Activated CD8-positive, alpha-beta T cell treated with anti-CD3 and anti-CD28 coated beads for 36 hours (primary cell): Measurements from ENCODE around the gene PDE6A. TPM values are rescaled to one million over a fixed set of nuclear protein-coding genes. Genes with fewer than 3 reads are reported as not detected.
"Not testable (repeated sequence)": the region's sequence is repeated elsewhere in the genome, so short reads cannot be mapped to it uniquely, and the experiment has no call there.

ENCODE experiments used
- ATAC-seq: fragments of 200-7000 bp; cut with Tn5 transposase; one replicate; pipeline ENCODE4 v1.10.0; 2021; ENCODE audit warnings: mild to moderate bottlenecking, moderate library complexity
- CTCF ChIA-PET: fragments of 350-600 bp; sonication (Branson Sonifier 250); formaldehyde crosslinking; loops from one replicate; lab custom pipeline; 2021; ENCODE audit warnings: antibody characterized with exemption; lab: Charles Lee
- POLR2A ChIA-PET: fragments of 350-600 bp; sonication (Branson Sonifier 250); formaldehyde crosslinking; loops from one replicate; lab custom pipeline; 2021; ENCODE audit warnings: antibody characterized with exemption; lab: Charles Lee
- DNase-seq: peaks from one replicate; pipeline ENCODE4 v3.0.0-alpha.2; 2020
- H3K27ac Mint-ChIP-seq: one replicate; pipeline ENCODE4 v1.8.0; 2021; ENCODE audit warnings: mild to moderate bottlenecking, mixed read lengths
- H3K27me3 Mint-ChIP-seq: one replicate; pipeline ENCODE4 v1.8.0; 2021; ENCODE audit warnings: mixed read lengths
- H3K36me3 Mint-ChIP-seq: one replicate; pipeline ENCODE4 v1.8.0; 2021; ENCODE audit warnings: low read depth, mixed read lengths
- H3K4me1 Mint-ChIP-seq: one replicate; pipeline ENCODE4 v1.8.0; 2021; ENCODE audit warnings: low read depth, mixed read lengths
- H3K4me3 Mint-ChIP-seq: one replicate; pipeline ENCODE4 v1.8.0; 2021; ENCODE audit warnings: mild to moderate bottlenecking, moderate library complexity, mixed read lengths
- H3K9me3 Mint-ChIP-seq: one replicate; pipeline ENCODE4 v1.8.0; 2021; ENCODE audit warnings: mixed read lengths
- intact Hi-C: fragments of 100-400 bp; cut with micrococcal nuclease; formaldehyde crosslinking; loops from one replicate; pipeline ENCODE4 v1.10.0; 2022
- total RNA-seq, 2 experiments: library from RNA; stranded (reverse); gene quantifications; one replicate each; pipeline ENCODE4 v1.2.3, GENCODE V29; 2021
- TF ChIP-seq, protein P1 (sequence below): fragments of 200-600 bp; IDR thresholded peaks from one replicate; pipeline ENCODE4 v1.8.0; 2022; ENCODE audit warnings: antibody characterized with exemption, mild to moderate bottlenecking

Gene PDE6A
- total RNA-seq, 2 experiments from 2014 or later: not detected

DNA sequence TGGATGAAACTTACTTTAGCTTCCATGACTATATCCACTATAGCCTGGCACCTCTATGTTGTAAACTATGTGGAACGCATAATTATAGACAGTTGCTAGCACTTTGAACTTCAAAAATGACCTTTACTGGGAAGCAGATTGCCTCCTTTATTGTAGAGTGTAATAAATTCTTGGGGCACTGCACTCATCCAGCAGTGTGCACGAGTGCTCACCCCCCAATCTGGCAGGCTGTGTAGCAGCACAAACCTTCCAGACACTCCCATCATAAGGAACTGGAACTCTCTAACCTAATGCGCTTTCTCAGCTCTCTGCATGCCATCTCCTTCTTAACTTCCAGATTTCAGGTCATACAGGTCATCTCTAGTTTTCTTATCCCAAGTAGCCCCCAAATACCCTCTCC, 1.5 kb upstream of the PDE6A start:
- Mint-ChIP-seq H3K27me3 (peaks cover 4% of the 10 kb centered on the region), H3K4me3 (no peak overlapping the region), H3K9me3 (no peaks in the 10 kb centered on the region), H3K4me1 (no peaks in the 10 kb centered on the region), H3K36me3 (no peaks in the 10 kb centered on the region), H3K27ac (no peak overlapping the region)
- ChIA-PET POLR2A (no interaction called here), CTCF (interaction anchor here (4.2 kb wide), 1 partner anchor 13 kb away, joined by 19 read pairs; the partner anchor contains the start of gene SLC26A2)
- intact Hi-C loops: no loop called here
- TF ChIP-seq, protein P1, sequence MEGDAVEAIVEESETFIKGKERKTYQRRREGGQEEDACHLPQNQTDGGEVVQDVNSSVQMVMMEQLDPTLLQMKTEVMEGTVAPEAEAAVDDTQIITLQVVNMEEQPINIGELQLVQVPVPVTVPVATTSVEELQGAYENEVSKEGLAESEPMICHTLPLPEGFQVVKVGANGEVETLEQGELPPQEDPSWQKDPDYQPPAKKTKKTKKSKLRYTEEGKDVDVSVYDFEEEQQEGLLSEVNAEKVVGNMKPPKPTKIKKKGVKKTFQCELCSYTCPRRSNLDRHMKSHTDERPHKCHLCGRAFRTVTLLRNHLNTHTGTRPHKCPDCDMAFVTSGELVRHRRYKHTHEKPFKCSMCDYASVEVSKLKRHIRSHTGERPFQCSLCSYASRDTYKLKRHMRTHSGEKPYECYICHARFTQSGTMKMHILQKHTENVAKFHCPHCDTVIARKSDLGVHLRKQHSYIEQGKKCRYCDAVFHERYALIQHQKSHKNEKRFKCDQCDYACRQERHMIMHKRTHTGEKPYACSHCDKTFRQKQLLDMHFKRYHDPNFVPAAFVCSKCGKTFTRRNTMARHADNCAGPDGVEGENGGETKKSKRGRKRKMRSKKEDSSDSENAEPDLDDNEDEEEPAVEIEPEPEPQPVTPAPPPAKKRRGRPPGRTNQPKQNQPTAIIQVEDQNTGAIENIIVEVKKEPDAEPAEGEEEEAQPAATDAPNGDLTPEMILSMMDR: no peak
- no peak for ATAC-seq
- no peak for DNase-seq

DNA sequence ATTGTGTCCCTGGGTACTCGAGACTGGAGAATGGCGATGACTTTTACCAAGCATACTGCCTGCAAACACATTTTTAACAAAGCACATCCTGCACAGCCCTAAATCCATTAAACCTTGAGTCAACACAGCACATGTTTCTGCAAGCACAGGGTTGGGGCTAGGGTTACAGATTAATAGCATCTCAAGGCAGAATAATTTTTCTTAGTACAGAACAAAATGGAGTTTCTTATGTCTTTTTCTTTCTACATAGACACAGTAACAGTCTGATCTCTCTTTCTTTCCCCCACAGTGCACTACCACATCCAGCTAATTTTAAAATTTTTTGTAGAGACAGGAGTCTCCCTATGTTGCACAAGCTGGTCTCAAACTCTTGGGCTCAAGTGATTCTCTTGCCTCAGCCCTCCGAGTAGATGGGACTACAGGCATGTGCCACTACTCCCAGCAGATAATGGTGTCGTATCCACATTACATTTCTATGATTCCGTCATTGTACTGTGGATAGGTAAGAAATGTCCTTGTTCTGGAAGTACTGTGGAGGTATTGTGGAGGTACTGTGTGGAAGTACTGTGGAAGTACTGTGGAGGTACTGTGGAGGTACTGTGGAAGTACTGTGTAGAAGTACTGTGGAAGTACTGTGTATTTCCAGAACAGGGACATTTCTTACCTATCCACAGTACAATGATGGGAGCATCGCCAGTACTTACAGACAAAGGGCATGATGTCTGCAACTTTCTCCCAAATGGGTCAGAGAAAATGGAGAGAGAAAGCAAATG, 1.2 kb downstream of the PDE6A start:
- H3K9me3 Mint-ChIP-seq: not testable (repeated sequence)

GRCh38 chr5:149942741-149943169, 1.8 kb downstream of the PDE6A start:
- H3K4me3 Mint-ChIP-seq, H3K9me3 Mint-ChIP-seq, H3K4me1 Mint-ChIP-seq, intact Hi-C loops, POLR2A ChIA-PET, H3K27me3 Mint-ChIP-seq, H3K36me3 Mint-ChIP-seq, CTCF ChIA-PET, H3K27ac Mint-ChIP-seq, DNase-seq, ATAC-seq: not testable (repeated sequence)

More for the DNA sequence above, 1.2 kb downstream of the PDE6A start:
- H3K36me3 Mint-ChIP-seq, CTCF ChIA-PET, H3K27me3 Mint-ChIP-seq, H3K27ac Mint-ChIP-seq, POLR2A ChIA-PET, DNase-seq, H3K4me3 Mint-ChIP-seq, ATAC-seq, intact Hi-C loops, H3K4me1 Mint-ChIP-seq: not testable (repeated sequence)

DNA sequence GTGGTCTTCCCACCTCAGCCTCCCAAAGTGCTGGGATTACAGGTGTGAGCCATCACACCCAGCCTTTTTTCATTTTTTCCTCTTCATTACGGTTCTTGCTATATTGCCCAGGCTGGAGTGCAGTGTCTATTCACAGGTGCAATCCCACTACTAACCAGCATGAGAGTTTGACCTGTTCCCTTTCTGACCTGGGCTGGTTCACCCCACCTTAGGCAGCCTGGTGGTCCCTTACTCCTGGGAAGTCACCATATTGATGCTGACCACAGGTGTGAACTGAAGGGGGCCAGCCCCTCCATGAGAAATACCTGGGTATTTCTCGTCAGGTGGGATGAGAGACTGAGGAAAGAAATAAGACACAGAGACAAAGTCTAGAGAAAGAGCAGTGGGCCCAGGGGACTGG, 2.4 kb downstream of the PDE6A start:
- no peak overlapping the region for H3K4me3 Mint-ChIP-seq
- H3K9me3 Mint-ChIP-seq: no peaks in the 10 kb centered on the region
- intact Hi-C loops: no loop called here

DNA sequence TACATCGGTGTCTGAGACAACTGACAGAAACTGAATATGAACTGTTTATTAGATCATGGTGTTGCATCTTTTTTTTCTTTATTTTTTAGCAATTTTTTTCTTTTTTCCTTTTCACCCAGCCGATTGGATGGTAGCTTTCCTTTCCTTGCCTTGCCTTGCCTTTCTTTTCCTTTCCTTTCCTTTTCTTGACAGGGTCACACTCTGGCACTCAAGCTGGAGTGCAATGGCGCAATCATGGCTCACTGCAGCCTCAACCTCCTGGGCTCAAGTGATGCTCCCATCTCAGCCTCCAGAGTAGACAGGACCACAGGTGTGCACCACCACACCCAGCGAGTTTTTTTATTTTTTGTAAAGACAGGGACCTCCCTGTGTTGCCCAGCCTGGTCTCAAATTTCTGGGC, 2.8 kb downstream of the PDE6A start:
- ATAC-seq (no peak), DNase-seq (no peak)
- ChIA-PET POLR2A (no interaction called here), CTCF (no interaction called here)
- Mint-ChIP-seq H3K27ac (no peak overlapping the region), H3K4me3 (no peak overlapping the region), H3K9me3 (no peaks in the 10 kb centered on the region), H3K36me3 (no peaks in the 10 kb centered on the region), H3K27me3 (peaks cover 3% of the 10 kb centered on the region), H3K4me1 (no peaks in the 10 kb centered on the region)
- TF ChIP-seq, protein P1: no peak
- intact Hi-C loops: no loop called here

More for the DNA sequence above, 2.4 kb downstream of the PDE6A start:
- no peak overlapping the region for H3K27ac Mint-ChIP-seq
- TF ChIP-seq, protein P1: no peak
- no peaks in the 10 kb centered on the region for H3K36me3 Mint-ChIP-seq
- peaks cover under 1% of the 10 kb centered on the region for H3K27me3 Mint-ChIP-seq
- CTCF ChIA-PET: no interaction called here
- ATAC-seq (no peak), DNase-seq (no peak)
- no peaks in the 10 kb centered on the region for H3K4me1 Mint-ChIP-seq
- POLR2A ChIA-PET: no interaction called here

- ChIA-PET CTCF (no interaction called here), POLR2A (no interaction called here)
- H3K4me1 Mint-ChIP-seq: no peaks in the 10 kb centered on the region
- H3K4me3 Mint-ChIP-seq: no peak overlapping the region
- DNase-seq (no peak), ATAC-seq (no peak)
- intact Hi-C loops: no loop called here
- TF ChIP-seq, protein P1: no peak
- peaks cover 4% of the 10 kb centered on the region for H3K27me3 Mint-ChIP-seq
- H3K9me3 Mint-ChIP-seq: no peaks in the 10 kb centered on the region
- H3K36me3 Mint-ChIP-seq: no peaks in the 10 kb centered on the region
- H3K27ac Mint-ChIP-seq: no peak overlapping the region
These were observed 3.5 kb downstream of the PDE6A start for GRCh38 chr5:149940941-149941644.
